GM19452 (cell line): ENCODE results near the gene EPHA10.

Source experiments
- ATAC-seq: cut with Tn5 transposase; IDR thresholded peaks from one replicate; pipeline ENCODE4 v1.9.1; 2021; ENCODE audit not compliant: unreplicated experiment

EPHA10 gene

DNA sequence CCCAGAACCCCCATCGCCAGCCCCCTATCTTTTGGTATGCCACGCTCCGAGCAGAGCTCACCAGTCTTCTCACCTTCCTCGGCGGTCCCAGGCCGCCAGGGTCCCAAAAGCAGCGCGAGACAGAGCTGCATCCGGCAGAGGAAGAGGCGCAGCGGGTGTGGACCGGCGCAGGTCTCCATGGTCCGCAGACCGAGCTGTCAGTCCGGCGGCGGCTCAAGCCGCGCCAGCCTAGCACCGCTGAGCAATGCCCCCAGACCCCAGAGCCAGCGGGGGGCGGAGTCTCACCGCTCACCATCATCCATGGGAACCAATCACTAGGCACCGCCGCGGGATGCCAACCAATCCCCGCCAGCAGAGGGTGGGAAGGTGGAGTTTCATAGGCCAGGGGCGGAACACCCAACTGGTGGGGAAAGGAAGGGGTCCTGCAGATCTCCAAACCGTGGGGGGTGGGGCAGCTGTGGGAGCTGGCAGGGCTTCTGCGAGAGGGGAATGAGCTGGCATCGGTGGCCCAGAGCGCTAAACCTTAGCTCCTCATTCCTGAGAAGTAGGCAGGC lies at the start of gene EPHA10:
Gene EPHA10, minus strand, starts transcription at position 233 of the 554 bp plus-strand sequence. Its CDS starts 54 bp downstream, at position 179.
- no peak for ATAC-seq

DNA sequence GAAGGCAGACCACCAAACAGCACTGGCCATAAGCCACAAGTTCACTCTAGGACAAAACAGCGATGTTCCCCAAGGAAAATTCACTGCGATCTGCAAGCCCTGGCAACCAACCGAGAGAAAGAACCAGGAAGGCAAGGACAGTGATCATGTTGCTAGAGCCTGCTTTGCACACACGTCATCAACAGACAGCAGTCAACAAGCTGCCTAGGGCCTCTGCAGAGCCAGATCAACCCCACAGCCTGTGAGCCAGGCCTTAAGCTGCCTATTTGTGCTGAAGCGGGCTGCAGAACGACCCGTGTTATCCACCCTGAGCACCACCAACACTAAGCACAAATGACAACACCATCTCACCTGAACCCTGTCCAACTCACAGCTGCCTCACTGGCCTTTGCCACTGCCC lies 49.3 kb upstream of the EPHA10 start:
- ATAC-seq = no peak

DNA sequence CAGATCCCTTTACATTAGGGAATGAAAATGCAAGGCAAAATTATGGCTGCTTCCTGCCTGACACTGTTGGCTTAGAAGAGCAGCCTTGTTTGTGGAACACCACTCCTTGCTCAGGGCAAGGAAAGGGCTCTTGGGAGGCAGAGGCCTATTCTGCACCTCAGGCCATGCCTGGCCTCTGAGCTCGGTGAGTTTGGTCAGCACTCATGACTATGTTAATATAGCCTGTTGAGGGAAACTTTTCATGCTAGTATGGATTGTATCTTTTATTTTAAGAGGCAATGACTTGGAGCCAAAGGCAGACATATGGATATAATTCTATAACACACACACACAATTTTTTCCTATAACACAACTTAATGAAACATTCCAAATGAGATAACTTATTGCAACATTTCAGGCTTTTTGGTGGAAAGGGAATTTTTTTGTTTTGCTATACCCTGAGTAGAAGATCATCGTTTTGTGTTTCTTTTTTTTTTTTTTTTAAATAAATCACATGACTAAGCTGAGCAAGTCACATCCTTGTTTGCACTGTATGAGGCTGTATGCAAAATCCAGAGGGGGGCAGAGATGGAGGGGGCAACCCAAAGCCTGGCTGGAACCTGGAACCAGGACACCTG lies 48.7 kb upstream of the EPHA10 start:
- no peak for ATAC-seq

DNA sequence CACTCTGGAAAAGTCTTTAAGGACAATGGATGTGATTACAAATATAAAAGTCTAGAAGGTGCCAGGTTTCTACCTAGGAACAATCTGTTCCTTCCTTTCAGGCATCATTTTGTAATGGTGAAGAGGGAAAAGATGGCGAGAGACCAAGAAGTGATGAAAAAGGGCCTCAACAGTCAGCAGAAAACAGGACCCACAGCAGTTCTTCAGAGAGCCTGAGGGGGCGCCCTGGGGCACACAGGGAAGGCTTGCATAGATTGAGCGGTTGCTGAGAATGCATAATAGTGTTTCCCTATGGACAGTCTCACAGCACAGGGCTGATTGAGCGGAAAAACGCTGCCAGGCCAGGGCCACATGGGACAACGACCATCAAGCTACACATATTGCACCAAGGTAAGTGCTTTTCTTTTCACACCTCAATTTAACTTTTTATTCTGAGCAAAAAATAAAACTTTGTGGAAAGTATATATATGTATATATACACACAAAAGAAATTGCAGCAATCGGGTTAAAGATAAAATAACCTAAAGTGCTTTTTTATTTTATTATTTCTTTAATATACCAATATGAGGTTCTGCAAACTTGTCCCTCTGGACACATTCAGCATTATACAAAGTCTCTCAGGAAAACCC lies 46.2 kb upstream of the EPHA10 start:
- no peak for ATAC-seq

DNA sequence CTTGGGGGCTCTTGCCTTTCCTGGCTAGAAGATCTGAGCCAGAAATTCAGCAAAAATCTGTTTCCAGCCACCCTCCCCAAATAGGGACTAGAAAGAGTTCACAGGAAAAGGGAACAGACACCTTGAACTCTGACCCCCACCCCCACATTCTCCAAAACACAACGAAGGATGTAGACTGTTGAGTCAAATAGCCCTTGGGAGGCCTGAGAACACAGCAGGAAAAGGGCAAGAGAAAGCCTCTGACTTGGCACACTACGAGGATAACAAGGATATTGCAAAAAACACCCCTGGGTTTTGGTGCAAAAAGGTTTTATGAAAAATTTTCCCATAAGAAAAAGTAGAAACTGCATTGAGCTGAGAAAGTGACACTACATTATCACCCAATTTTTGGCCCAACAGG lies 45.0 kb upstream of the EPHA10 start:
- ATAC-seq = no peak

DNA sequence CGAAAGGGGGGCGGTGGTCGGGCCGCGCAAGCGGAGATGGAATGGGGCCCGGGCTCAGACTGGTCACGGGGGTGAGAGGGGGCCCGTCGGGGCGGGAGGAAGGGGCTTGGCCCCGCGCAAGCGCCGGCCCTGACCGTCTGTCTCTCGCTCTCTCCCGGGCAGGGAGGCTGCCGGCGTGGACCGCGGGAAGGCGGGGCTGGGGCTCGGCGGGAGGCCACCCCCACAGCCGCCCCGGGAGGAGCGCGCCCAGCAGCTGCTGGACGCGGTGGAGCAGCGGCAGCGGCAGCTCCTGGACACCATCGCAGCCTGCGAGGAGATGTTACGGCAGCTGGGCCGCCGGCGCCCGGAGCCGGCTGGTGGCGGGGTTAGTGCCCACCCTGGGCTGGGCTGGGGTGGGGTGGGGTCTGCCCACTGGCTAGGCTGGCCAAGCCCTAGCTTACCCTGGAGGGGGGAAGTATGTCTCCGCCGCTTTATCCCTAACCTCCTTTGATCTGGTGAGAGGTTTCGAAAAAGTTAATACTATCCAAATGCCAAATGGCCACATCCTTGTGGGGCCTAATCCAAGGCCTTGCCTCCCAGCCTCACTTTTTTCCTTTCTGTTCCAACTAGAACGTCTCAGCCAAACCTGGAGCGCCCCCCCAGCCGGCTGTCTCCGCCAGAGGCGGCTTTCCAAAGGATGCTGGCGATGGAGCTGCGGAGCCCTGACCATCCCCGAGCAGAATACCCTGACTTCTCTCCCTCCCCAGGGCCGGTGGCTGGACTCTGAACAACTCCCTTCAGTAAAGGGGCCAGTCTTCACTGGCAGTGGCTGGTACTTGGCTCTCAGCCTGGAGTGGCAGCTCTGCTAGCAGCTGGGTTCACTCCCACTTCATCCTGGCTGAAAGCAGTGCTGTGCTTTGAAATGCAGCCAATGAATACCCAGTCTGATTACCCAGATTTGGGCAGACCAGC lies 43.7 kb upstream of the EPHA10 start:
- peak; percentile 28 for ATAC-seq

DNA sequence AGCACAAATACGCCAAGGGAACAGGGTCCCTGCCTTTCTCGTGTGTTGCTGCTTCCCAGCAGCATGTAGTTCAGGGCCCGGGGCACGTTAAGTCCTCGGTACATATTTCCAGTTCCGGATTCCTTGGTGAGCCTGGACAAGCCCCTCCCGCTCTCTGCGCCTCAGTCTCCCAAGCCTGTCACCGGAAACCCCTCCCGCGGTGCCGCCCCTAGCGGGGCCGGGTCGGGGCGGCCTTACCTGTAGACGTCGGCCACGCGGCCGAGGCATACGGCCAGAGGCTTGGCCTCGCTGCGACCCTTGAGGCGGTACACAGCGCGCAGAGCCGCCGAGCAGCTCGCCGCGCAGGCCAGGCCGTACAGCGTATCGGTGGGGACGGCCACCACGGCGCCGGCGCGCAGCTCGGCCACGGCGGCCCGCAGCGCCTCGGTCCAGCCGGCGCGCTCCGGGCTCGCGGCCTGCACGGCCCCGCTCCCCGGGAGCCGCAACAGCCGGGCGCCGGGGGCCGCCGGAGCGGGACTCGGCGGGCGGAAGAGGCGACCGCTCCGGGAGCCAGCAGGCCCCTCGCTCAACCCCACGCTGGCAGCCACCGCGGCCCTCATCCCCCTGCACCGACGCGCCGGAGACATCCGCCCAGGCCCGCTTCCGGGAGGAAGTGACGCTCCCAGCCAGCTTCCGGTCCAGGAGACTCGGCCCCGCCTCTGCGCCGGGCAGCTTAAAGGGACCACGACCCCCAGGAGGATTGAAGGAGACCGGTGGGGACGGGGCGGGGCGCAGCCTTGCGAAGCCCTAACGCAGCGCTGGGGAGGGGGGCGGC lies 42.8 kb upstream of the EPHA10 start, which contains the start of the genes C1orf122 and YRDC:
Gene C1orf122, plus strand, starts transcription at position 236 of the 814 bp plus-strand sequence. CDS start 615 bp downstream, outside the sequence.
Gene YRDC, minus strand, starts transcription at position 654 of the 814 bp plus-strand sequence. Its CDS starts 28 bp downstream, at position 626.
- peak; percentile 84 for ATAC-seq

DNA sequence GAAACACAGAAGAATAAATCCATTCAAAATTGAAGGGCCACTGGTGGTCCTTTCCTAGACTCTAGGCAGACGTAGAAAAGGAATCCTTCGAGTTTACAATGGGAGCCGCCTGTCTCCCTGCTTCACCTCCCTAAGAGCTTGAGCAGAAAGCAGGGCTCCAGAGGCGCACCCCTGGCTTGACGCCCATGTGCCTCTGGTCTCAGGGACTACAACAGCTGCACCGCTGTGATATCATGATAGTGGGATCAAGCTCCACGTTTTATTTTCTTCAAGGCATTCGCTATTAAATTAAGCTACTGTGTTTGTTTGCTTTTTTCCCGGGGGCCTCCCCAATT lies 42.3 kb upstream of the EPHA10 start:
- ATAC-seq = no peak

DNA sequence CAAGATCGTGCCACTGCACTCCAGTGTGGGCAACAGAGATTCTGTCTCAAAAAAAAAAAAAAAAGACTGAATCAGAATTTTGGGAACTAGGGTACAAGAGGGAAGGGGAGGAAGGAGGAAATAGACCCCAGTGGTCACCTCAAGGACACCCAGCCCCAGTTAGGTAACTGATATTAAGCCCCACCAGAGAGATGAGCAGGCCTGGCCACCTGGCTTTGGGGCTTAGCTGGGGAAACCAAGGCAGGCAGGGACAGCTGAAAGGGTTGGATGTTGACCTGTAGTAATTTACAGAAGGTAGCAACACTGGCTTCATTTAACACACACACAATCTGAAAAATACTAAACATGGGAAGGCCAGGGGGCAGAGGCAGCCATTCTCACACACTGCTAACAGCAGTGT lies 37.5 kb upstream of the EPHA10 start:
- ATAC-seq = no peak

DNA sequence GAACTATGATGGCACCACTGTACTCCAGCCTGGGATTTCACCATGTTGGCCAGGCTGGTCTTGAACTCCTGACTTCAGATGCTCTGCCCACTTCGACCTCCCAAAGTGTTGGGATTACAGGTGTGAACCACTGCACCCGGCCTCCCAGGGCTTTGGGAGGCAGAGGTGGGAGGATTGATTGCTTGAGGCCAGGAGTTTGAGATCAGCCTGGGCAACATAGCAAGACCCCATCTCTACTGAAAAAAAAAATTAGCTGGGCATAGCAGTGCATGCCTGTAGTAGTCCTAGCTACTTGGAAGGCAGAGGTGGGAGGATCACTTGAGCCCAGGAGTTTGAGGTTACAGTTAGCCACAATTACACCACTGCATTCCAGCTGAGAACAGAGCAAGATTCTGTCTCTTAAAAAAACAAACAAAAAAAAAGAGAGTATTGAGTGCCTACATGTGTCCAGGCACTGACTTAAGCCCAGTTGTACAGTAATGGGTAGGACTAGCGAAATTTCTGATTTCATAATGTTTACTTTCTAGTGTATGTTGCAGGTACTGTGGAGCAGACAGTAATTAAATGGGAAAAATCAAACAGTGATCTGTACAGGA lies 32.9 kb upstream of the EPHA10 start:
- no peak for ATAC-seq

DNA sequence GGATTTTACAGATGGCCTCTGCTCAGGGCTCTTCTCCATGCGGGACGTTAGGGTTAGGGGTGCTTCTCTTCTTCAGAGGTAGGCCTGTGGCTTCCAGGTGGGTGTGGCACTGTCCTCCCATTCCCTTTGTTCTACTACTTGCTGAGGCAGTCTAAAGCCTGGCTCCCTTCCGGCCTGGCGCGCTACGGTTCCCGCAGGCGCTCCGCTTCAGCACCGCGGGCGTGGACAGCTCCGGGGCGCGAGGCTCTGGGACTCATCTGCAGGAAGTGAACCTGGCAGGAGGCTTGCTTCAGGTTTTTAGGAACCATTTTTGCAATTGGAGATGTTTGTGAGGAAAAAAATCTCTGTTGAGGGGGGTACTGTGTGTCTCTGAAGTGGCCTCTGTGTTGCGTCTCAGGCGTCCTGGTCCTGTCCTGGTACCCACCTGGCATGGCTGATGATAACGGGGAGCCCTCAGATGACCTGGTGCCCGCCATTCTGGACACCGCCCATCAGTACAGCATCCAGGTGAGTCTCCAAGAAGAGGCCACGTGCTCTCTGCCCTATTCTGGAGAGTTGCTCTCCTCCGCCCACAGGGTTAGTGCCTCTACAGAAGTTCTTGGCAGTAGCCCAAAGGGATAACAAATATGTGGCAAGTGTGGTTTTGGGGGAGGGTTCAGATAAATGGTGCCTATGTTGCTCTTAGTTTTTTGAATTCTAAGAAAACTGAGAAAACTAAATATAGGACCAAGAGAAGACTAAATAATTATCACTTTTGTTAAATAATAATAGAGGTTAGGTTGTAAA lies 30.6 kb upstream of the EPHA10 start:
- no peak for ATAC-seq

DNA sequence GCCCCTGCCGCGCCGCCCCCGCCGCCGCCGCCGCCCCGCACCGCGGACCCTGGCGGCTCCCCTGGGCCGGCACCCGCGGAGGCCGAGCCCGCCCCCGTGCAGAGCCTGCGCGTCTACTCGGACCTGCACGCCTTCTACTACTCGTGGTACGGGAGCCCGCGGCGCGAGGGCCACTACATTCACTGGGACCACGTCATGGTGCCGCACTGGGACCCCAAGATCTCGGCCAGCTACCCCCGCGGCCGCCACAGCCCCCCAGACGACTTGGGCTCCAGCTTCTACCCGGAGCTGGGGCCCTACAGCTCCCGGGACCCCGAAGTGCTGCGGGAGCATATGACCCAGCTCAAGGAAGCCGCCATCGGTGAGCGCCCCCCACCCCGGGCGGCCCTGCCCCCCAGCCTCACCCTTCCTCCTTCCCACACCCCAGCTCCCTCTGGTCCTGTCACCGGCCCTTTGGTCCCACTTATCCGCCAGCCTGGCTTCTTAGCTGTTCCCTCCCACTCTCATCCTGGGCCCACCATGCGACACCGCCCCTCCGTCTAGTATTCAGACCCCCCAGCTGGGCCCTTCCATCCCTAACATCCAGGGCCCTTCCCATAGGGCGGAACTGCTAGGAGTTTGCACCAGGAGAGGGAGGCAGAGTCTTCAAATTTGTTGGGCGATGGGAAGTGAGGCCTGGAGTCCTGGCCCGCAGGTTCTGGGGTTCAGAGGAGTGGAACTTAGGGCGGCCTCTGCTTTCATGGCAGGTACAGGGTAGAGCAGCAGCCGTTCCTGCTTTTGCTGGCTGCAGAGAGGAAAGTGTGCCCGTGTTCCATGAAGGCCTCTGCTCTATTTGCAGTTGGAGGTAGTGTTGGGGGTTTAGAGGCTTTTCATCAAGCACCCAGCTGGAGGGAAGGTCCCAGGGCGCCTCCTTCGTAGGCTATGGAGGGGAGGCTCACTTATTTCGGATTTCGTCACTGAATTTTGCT lies 29.7 kb upstream of the EPHA10 start:
- ATAC-seq = no peak

DNA sequence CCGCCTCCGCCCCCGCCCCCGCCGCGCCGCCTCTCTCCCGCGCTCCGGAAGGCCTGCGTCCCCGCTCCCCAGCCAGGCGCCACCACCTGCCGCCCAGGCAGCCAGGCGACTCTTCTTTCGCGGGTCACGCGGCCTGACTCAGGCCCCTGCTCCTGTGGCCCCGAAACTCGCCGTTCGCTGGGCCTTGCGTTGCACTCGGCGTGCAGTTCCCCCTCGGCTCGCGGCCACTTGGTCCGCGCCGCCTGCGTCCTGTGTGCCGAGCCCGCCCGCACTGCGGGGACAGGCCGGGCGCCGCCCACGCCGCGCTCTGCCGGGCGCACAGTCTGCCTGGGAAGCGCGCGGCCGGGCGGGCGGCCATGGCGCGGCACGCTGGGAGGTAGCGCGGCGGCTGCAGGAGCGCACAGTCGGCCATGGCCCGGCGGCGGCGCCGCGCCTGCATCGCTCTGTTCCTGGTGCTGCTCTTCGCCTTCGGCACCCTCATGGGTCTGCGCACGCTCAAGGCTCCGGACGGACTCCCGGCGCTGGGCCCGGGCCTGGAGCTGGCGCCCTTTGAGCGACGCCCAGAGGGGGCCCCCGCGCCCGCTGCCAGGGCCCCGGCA lies 29.0 kb upstream of the EPHA10 start, which contains the start of gene MANEAL:
Gene MANEAL, plus strand, starts transcription at position 75 of the 599 bp plus-strand sequence. Its CDS starts 336 bp downstream, at position 411.
- peak; percentile 62 for ATAC-seq

DNA sequence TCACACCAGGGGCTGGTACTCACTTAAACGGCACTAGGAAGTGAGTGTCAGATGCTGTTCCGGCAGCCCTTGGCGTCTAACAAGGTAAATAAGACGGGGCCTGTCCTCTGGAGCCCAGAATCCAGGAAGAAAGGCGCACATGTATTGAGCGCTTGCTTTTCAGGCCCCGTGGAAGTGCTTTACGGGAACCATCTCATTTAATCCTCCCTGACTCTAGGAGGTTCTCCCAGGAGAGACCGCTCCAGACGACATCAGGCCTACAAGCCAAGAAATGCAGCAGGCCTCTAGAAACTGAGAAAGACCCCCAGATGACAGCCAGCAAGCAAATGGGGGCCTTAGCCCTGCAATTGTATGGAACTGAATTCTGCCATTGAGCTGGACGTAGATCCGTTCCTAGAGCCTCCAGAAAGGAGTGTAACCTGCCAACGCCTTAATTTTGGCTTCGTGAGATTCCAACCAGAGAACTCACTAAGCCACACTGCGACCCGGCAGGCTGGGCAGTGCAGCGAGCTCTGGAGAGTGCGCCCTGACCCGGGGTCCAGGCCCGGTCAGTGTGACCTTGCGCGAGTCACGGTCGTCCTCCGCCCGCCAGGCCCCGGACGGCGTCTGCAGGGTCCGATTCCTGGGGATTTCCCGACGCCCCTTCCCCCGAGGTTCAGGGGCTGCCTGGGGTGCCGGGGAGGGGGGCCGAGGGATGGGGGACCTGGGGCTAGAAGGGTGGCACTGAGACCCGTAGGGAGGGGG lies 28.2 kb upstream of the EPHA10 start:
- no peak for ATAC-seq

DNA sequence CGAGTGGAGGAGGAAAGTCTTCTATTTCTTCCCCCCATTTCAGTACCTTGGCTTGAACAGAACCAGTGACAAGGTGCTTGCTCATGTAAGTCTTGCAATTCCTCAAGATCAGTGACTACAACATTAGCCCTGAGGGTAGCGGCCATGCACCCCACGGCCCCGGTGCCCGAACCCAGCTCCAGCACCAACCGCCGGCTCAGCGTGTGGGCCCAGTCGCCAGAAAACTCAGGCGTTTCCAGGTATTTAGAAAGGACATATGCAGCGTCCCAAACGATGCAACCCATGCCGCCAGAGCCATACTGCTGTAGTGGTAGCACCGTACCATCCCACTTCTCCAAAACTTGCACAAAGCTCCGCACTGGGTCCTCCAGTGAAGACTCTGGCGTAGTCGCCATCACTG lies 17.6 kb upstream of the EPHA10 start:
- no peak for ATAC-seq

DNA sequence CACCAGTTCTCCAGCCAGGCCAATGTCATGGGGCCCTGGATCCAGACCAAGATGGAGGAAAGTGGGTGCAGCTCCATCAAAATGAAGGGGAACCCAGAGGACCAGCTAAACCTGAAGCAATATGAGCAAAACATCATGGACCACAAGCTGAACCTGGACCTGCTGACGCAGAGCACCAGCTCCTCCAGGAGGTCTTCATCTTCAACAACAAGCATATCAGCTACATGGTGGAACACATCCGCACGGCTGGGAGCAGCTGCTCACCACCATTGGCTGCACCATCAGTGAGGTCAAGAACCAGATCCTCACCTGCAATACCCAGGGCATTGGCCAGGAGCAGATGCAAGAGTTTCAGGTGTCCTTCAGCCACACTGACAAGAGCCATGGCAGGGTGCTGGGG lies 13.7 kb upstream of the EPHA10 start:
- no peak for ATAC-seq

DNA sequence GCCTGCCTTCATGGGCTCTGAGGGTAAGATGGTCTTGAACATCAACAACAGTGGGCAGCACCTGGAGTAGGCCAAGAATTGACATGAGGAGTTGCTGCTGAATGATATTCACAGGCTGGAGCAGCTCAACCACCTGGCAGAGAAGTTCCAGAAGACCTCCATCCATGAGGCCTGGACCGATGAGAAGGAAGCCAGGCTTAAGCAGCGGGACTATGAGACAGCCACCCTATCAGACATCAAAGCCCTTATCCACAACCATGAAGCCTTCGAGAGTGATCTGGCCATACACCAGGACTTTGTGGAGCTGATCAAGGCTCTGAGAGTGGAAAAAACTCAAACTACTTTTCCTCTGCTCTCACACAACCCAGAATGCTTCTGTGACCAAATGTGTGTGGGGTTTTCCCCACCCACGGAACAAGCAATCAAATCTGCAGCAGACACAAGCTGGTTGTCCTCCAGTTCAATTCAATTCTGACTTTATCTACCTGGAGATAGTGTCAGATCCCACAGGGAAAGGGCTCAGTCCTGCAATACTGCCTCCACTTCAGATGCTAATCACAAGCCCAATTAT lies 12.1 kb upstream of the EPHA10 start:
- ATAC-seq = no peak
